ENCODE data around the gene MYBPC2. TPM values are rescaled to one million over a fixed set of nuclear protein-coding genes. Genes with fewer than 3 reads are reported as not detected.

Gene MYBPC2
- total RNA-seq, 1 experiment from 2014 or later: not detected

DNA sequence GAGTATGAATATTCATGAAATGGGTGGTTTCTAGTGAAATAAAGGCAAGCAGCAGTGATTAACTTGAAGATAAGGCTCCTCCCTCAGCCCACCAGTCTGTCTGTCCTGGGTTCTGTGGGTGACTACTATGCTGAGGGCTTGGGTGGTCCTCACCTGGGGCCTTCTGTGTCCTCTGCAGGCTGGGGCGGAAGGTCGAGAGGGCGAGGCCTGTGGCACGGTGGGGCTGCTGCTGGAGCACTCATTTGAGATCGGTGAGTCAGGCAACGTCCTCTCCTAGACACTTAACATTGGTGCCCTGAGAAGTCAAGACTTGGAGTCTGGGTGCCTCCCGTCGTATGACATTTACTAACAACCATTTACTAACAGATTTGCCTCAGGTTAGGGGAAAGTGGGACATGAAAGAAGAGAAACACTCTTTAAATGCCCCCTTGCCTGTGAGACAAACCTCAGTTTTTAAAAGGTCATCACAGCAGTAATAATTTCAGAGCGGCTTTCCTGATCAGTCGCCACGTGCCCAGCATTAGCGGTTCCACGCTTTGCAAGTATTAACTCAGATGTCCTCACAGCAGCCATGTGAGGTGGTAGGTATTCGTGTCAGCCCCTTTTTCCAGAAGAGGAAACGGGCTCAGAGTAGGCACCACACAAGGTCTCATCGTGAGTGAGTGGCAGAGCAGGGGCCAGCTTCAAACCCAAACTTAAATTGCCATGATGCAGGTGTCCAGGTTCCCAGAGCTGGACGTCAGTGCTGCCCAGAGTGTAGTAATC is 45.2 kb downstream of the MYBPC2 start:
- no peak for DNase-seq (ENCODE audit: extremely low read depth, low read depth)

DNA sequence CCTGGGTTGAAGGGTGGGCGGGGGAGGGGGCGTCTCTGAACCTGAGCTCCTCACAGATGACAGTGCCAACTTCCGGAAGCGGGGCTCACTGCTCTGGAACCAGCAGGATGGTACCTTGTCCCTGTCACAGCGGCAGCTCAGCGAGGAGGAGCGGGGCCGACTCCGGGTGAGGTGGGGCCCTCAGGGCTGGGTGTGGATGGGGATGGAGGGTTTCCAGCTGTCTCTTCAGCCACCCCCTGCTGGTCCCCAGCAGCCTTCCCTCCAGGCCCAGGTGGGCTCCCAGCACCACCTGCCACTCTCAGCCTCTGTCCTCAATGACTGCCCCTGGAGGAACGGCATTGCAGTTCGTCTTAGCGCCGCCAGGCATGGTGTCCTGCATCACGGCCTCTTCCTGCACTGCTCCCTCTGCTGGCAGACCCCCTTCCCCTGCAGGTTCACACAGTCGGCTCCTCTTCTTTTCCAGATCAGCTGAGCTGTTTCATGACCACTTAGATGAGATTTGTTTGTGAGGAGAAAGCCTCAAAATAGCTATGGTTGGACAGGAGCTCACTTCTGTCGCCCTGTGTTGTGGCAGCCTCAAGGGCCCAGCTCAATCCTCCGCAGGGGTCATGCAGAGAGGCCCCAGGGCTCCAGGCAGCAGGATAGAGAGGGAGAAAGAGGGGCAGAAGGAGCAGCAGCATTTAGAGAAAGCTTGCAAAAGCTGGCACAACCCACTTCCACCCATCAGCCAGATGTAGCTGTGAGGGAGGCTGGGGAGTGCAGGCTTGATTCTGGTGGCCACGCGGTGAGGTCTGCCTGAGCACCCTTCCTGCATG is 46.4 kb downstream of the MYBPC2 start:
- no peak for DNase-seq (ENCODE audit: extremely low read depth, low read depth)

DNA sequence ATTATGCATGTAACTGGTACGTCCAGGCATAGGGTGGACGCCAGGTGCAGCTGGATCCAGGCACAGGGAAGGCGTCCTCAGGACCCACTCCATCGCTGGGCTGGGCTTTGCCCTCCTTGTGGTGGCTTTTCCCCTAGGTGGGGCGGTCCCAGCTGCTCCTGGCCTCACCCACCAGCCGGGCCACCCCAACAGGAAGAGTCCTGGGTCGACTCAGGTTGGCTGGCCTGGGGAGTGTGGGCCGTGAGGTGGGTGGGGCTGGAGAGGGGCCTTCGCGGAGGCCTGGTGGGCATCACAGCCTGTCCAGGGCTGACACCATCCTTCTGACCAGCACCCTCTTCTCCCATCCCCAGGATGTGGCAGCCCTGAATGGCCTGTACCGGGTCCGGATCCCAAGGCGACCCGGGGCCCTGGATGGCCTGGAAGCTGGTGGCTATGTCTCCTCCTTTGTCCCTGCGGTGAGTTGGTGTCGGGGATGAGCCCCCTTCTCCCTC is 47.1 kb downstream of the MYBPC2 start:
- no peak for DNase-seq (ENCODE audit: extremely low read depth, low read depth)

DNA sequence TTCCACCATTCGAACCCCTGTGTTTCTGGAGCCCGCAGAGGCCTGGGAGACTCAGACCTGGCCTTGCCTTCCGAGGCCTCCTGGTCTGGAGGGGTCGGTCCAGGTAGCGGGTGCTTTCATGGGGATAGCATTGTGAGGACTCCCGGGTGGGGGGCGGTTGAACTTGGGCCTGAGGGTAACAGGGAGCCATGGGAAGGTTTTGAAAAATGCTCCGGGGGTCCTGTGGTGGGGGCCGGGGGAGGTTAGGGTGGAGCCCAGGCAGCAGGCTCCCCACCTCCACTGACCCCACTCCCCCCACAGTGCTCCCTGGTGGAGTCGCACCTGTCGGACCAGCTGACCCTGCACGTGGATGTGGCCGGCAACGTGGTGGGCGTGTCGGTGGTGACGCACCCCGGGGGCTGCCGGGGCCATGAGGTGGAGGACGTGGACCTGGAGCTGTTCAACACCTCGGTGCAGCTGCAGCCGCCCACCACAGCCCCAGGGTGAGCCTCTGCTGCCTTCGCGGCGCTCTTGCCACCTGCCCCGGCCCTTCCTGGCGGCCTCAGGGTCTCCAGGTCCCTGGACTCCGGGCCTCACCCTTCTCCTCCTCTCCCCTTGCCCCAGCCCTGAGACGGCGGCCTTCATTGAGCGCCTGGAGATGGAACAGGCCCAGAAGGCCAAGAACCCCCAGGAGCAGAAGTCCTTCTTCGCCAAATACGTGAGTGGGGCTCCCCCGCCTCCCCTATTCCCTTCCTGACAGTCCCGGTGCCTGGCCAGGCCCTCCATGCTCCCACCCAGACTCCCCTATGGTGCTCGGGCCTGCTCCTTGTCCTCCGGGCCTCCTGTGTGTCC is 47.8 kb downstream of the MYBPC2 start:
- DNase-seq (ENCODE audit: extremely low read depth, low read depth): no peak

DNA sequence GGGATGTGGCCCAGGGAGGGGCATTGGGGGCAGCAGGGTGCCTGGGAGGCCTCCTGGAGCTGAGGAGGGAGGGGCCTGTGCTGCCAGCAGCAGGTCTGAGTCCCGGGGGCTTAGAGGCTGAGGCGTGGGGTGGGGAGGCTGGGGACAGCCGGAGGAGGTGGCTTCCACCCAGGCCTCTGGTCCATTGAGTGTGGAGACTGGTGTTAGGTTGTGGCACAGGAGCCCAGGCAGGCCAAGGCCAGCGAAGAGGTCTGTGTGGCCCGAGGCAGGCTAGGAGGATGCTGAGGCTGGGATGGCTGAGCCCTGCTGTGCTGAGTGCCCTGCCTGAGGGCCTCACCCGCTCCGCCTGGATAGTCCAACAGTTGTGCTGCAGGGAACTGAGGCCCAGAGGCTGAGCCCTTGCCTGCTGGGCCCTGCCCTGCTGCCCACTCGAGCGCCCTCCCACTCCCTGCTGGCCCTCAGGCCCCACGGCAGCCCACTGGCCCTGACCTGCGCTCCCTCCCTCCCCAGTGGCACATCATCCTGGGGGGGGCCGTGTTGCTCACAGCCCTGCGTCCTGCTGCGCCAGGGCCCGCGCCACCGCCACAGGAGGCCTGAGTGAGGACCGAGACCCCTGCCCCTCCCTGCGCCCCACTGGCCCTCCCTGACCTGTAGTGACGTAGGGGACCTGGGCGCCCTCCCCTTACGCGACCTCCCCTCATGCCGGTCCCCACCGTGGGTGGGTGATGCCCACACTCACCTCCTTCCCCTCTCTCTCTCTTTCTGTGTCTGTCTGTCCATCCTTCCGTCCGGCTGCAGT is 48.9 kb downstream of the MYBPC2 start:
- DNase-seq (ENCODE audit: extremely low read depth, low read depth): no peak

DNA sequence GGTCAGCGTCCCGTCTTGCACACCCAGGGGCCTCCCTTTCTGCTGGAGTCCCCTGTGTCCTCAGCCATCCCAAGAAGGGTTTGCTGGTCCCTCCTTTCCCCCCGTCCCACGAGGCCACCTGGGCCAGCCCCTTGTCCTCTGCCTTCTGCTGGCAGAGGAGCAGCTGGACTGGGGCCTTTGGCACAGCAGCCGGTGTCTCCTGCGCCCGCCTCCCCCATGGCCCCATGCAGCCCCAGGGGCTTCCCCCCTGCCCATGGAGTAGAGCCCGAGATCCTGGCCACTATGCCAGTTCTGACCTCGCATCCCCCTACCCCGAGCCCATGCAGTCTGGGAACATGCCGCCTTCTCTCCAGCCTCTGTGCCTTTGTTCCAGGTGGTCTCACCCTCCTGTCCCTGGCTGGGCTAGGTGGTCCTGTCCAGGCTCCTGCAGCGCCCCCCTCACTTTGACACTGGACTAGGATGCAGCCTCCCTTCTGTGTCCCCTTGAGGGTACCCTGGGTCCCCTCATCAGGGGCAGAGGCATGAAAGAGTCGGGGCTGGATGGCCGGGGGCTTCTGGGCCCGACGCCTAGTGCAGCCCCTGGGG is 49.7 kb downstream of the MYBPC2 start:
- no peak for DNase-seq (ENCODE audit: extremely low read depth, low read depth)

DNA sequence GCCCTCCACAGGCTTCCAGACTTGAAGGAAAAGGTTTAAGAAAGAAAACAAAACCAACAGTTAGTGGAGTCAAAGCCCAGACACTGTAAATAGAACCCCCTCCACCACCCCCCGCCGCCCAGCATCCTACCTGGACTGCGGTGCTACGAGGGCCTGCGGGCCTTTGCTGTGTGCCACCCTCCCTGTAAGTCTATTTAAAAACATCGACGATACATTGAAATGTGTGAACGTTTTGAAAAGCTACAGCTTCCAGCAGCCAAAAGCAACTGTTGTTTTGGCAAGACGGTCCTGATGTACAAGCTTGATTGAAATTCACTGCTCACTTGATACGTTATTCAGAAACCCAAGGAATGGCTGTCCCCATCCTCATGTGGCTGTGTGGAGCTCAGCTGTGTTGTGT is 50.2 kb downstream of the MYBPC2 start:
- no peak for DNase-seq (ENCODE audit: extremely low read depth, low read depth)

DNA sequence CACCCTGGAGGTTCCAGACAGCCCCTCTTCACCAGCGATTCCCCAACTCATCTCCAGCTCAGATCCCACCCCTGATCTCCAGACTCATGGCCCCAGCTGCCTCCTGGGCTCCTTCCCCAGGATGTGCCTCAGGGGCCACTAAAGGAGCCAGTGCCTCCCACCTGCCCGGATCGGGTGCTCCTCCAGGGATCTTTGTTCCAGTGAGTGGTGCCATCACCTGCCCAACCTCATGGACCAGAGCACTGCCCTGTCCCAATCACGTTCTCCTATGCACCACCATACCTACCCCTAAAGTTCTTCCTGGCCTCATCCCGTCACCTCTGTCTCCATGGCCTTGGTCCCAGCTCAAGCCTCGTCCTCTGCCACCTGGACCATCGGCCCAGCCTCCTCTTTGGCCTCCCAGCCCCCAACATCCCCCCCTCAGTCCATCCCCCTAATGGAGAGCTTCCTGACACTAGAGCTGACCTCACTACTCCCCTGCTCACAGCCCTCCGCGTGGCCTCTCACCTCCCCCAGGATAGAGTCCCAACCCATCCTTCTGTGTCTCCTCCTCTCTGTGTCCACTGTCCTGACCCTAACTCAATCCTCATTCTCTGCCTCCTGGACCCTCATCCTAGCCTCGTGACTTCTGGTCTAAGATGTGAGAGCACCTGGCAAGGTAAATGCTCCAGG is 52.7 kb downstream of the MYBPC2 start:
- no peak for DNase-seq (ENCODE audit: extremely low read depth, low read depth)

DNA sequence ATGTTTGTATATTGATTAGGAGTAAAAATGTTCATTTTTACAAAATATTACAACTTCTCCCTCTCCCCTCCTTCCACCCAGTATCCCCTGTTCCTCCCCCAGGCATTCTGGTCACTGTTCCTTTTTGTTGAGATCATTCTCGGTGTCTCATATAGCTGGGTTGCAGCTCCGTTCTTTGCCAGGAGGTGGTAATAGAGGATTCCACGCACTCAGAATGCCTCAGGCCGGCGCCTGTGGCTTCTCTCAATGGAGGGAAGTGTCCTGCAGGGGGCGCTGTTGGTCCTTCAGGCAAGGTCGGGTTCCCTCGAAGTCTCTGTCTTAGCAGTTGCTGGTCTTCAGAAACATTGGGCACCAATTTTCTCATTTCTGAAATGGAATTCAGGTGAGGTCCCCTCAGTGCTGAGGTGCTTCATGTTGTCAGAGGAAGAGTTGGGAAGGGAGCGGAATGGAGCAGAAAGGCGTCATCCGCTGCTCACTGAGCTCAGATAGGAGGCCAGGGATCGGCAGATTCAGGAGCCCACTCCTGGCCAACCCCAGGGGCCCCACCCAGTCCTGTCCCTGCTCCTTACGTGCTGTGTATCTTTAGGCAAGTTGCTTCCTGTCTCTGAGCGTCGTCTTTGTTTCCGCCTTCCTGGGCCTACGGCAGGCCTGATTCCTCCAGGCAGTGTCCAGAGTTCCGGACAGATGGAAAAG is 54.3 kb downstream of the MYBPC2 start:
- DNase-seq (ENCODE audit: extremely low read depth, low read depth): no peak

DNA sequence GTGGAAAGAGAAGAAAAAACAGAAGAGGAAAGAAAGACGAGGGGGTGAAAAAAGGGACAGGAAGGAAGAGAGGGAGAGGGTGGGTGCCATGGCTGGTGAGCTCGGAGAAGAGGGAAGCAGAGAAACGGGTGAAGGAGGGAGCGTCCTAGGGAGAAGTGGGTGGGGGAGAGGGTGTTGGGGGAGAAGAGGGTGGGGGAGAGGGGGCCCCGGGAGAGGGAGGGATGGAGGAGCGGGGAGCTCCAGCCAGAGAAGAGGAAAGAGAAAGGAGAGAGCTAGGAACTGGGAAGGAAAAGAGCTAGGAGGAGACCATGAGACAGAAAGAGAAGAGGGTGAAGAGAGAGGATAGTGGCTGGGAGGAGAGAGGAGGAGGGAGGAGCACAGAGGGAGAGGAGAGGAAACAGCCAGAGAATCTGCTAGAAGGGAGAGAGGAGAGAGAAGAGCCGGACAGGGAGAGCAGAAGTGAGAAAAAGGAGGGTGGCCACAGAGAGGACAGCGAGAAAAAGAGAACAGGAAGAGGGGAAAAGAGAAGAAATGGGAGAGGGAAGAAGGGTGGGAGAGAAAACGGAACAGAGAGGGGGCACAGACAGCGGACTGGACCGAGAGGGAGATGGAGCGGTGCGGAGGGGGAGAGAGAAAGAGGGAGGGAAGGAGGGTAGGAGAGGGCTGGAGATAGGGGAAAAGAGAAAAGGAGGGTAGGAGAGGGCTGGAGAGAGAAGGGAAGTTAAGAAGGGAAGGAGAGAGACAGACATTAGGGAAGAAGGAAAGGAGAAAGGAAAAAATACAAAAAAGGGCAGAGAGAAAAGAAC is 55.9 kb downstream of the MYBPC2 start:
- no peak for DNase-seq (ENCODE audit: extremely low read depth, low read depth)

- no peak for DNase-seq (ENCODE audit: extremely low read depth, low read depth)
Measured at GRCh38 chr19:50489461-50490011, 56.8 kb downstream of the MYBPC2 start.

DNA sequence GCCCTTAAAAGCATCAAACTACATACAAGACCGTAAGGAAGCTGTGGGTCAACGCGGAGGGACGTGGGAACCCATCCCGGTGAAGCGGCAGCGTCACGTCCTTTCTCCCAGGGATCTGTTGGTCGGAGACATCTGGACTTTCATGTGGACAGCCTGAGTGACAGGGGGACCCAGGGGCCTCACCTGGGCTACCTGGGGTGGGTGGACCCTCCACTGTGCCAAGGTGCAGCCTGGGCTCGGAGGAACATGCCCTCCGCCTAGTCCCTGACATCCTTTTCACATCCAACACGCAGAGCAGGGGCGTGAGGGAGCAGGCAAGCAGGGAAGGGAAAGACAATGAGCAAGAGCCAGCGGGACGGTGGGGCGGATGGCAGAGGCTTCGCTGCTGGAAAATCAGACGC is 57.7 kb downstream of the MYBPC2 start:
- DNase-seq (ENCODE audit: extremely low read depth, low read depth): no peak

- DNase-seq (ENCODE audit: extremely low read depth, low read depth): no peak
Measured at GRCh38 chr19:50490991-50491472, 58.3 kb downstream of the MYBPC2 start.

GRCh38 chr19:50492303-50493052 is 59.8 kb downstream of the MYBPC2 start:
- DNase-seq (ENCODE audit: extremely low read depth, low read depth): no peak

DNA sequence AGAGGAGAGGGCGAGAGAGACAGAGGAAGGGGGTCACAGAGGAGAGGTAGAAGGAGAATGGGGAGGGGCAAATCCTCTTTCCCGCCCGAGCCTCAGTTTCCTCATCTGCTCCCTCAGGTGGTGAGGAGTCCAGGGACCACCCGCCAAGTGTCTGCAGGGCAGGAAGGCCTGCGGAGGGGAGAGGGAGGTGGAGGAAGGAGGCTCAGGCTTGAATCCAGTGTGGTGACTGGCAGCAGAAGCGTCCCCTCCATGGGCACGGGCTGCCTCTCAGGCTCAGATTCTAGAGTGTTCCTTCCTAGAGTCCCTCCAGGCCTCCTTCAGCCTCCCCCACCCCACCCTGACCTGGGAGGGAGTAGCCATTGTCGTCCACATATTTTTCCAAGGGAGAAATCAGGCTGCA is 60.5 kb downstream of the MYBPC2 start:
- DNase-seq (ENCODE audit: extremely low read depth, low read depth): no peak

DNA sequence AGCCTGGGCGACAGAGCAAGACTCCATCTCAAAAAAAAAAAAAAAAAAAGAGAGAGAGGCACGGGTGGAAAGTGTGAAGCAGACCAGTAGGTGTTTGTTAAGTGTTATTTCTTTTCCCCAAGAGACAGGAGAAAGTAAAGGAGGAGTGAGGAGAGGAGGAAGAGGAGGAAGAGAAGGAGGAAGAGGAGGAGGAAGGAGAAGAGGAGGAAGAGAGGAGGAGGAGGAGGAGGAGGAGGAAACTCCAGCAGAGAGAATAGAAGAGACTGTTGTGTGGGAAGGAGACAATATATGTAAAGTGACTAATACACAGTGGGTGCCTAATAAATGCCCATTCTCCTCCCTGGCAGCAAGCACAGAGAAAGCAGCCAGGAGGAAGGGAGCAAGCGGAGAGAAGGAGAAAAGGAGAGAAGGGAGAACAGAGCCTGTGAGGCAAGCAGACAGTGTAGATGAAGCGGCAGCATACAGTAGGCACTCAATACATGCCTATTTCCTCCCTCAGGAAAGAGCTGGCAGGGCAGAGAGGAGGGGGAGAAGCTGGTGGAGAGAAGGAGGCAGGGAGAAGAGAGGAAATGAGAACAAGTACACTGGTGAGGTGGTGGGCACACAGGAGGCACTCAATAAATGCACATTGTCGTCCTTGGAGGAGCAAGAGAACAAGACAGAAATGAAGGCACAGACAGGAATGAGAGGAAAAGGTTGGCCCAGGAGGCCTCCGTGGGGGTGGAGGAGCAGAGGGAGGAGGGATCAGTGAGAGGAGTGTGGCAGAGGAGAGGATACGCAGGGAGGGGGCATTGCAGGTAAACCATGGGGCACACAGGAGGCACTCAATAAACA is 61.7 kb downstream of the MYBPC2 start:
- no peak for DNase-seq (ENCODE audit: extremely low read depth, low read depth)

All from NCI-H460 (cell line).